ENCODE data around the gene SLC5A2.

SLC5A2 gene

GRCh38 chr16:31461921-31462804 is 20.8 kb upstream of the SLC5A2 start:
- peaks cover 6% of the 10 kb centered on the region for H3K4me1 ChIP-seq (ENCODE audit: control insufficient read depth, low read depth, low read length)
- no peak overlapping the region for H4K5ac ChIP-seq (ENCODE audit: low read length)
- H3K36me3 ChIP-seq (ENCODE audit: control insufficient read depth, insufficient read depth, low read length): no peaks in the 10 kb centered on the region
- no peak overlapping the region for H2AK5ac ChIP-seq (ENCODE audit: low read length)
- H3K9ac ChIP-seq (ENCODE audit: low read length): no peak overlapping the region
- no peak for DNase-seq
- H2BK5ac ChIP-seq (ENCODE audit: low read length): no peak overlapping the region
- no peak overlapping the region for H3K18ac ChIP-seq (ENCODE audit: low read length)
- peaks cover 13% of the 10 kb centered on the region for H3K79me2 ChIP-seq (ENCODE audit: control insufficient read depth, insufficient read depth, low read length)
- no peak overlapping the region for H3K56ac ChIP-seq (ENCODE audit: low read length)
- no peak overlapping the region for H3K27ac ChIP-seq (ENCODE audit: low read depth, low read length)
- no peak overlapping the region for H3K4me2 ChIP-seq (ENCODE audit: low read length)
- H3K27me3 ChIP-seq (ENCODE audit: insufficient read depth, low read length, poor library complexity): no peaks in the 10 kb centered on the region
- peaks cover 10% of the 10 kb centered on the region for H3K79me1 ChIP-seq (ENCODE audit: low read length)
- no peak overlapping the region for H3K4ac ChIP-seq (ENCODE audit: low read depth, low read length)
- no peak overlapping the region for H3K23ac ChIP-seq (ENCODE audit: low read length)
- no peak overlapping the region for H2BK120ac ChIP-seq (ENCODE audit: low read depth, low read length)
- no peak overlapping the region for H4K8ac ChIP-seq (ENCODE audit: low read depth, low read length)
- H3K4me3 ChIP-seq (ENCODE audit: low read length): no peak overlapping the region
- WGBS (ENCODE audit: extremely low coverage, insufficient coverage, low lambda C conversion rate): no CpG with 5 or more reads among the region's 35 CpGs
- H2BK15ac ChIP-seq (replicated peaks; ENCODE audit: low read depth): no peak overlapping the region

GRCh38 chr16:31464348-31464769 is 18.6 kb upstream of the SLC5A2 start:
- Histone ChIP-seq H2BK15ac (replicated peaks; ENCODE audit: low read depth) (no peak overlapping the region), H4K8ac (ENCODE audit: low read depth, low read length) (no peak overlapping the region), H3K18ac (ENCODE audit: low read length) (no peak overlapping the region), H3K27me3 (ENCODE audit: insufficient read depth, low read length, poor library complexity) (no peaks in the 10 kb centered on the region), H2AK5ac (ENCODE audit: low read length) (no peak overlapping the region), H3K79me1 (ENCODE audit: low read length) (no peaks in the 10 kb centered on the region), H3K56ac (ENCODE audit: low read length) (no peak overlapping the region), H3K79me2 (ENCODE audit: control insufficient read depth, insufficient read depth, low read length) (no peaks in the 10 kb centered on the region), H3K4me2 (ENCODE audit: low read length) (no peak overlapping the region), H2BK120ac (ENCODE audit: low read depth, low read length) (no peak overlapping the region), H4K5ac (ENCODE audit: low read length) (no peak overlapping the region), H3K36me3 (ENCODE audit: control insufficient read depth, insufficient read depth, low read length) (no peaks in the 10 kb centered on the region), H3K4me1 (ENCODE audit: control insufficient read depth, low read depth, low read length) (peaks cover 2% of the 10 kb centered on the region), H3K27ac (ENCODE audit: low read depth, low read length) (no peak overlapping the region), H2BK5ac (ENCODE audit: low read length) (no peak overlapping the region), H3K9ac (ENCODE audit: low read length) (no peak overlapping the region), H3K4me3 (ENCODE audit: low read length) (no peak overlapping the region), H3K23ac (ENCODE audit: low read length) (no peak overlapping the region), H3K4ac (ENCODE audit: low read depth, low read length) (no peak overlapping the region)
- DNase-seq: no peak
- no CpG with 5 or more reads among the region's 36 CpGs for WGBS (ENCODE audit: extremely low coverage, insufficient coverage, low lambda C conversion rate)

- Histone ChIP-seq H2BK15ac (replicated peaks; ENCODE audit: low read depth) (no peak overlapping the region), H3K18ac (ENCODE audit: low read length) (no peak overlapping the region), H3K9ac (ENCODE audit: low read length) (no peak overlapping the region), H3K27me3 (ENCODE audit: insufficient read depth, low read length, poor library complexity) (no peaks in the 10 kb centered on the region), H2BK120ac (ENCODE audit: low read depth, low read length) (no peak overlapping the region), H3K36me3 (ENCODE audit: control insufficient read depth, insufficient read depth, low read length) (no peaks in the 10 kb centered on the region), H3K23ac (ENCODE audit: low read length) (no peak overlapping the region), H3K79me2 (ENCODE audit: control insufficient read depth, insufficient read depth, low read length) (no peaks in the 10 kb centered on the region), H3K4ac (ENCODE audit: low read depth, low read length) (no peak overlapping the region), H3K4me2 (ENCODE audit: low read length) (no peak overlapping the region), H4K5ac (ENCODE audit: low read length) (no peak overlapping the region), H3K4me3 (ENCODE audit: low read length) (no peak overlapping the region), H4K8ac (ENCODE audit: low read depth, low read length) (no peak overlapping the region), H2AK5ac (ENCODE audit: low read length) (no peak overlapping the region), H3K56ac (ENCODE audit: low read length) (no peak overlapping the region), H3K4me1 (ENCODE audit: control insufficient read depth, low read depth, low read length) (peaks cover 2% of the 10 kb centered on the region), H3K27ac (ENCODE audit: low read depth, low read length) (no peak overlapping the region), H3K79me1 (ENCODE audit: low read length) (no peaks in the 10 kb centered on the region), H2BK5ac (ENCODE audit: low read length) (no peak overlapping the region)
- no CpG with 5 or more reads among the region's 17 CpGs for WGBS (ENCODE audit: extremely low coverage, insufficient coverage, low lambda C conversion rate)
- no peak for DNase-seq
These were observed 18.1 kb upstream of the SLC5A2 start for GRCh38 chr16:31464781-31465260.

GRCh38 chr16:31465788-31466370 is 17.0 kb upstream of the SLC5A2 start:
- Histone ChIP-seq H3K18ac (ENCODE audit: low read length) (no peak overlapping the region), H3K27me3 (ENCODE audit: insufficient read depth, low read length, poor library complexity) (no peaks in the 10 kb centered on the region), H3K36me3 (ENCODE audit: control insufficient read depth, insufficient read depth, low read length) (no peaks in the 10 kb centered on the region), H3K23ac (ENCODE audit: low read length) (no peak overlapping the region), H3K79me2 (ENCODE audit: control insufficient read depth, insufficient read depth, low read length) (no peaks in the 10 kb centered on the region), H3K79me1 (ENCODE audit: low read length) (no peaks in the 10 kb centered on the region), H3K4me3 (ENCODE audit: low read length) (no peak overlapping the region), H4K8ac (ENCODE audit: low read depth, low read length) (no peak overlapping the region), H4K5ac (ENCODE audit: low read length) (no peak overlapping the region), H3K27ac (ENCODE audit: low read depth, low read length) (no peak overlapping the region), H2BK15ac (replicated peaks; ENCODE audit: low read depth) (no peak overlapping the region), H3K4me1 (ENCODE audit: control insufficient read depth, low read depth, low read length) (no peaks in the 10 kb centered on the region), H2AK5ac (ENCODE audit: low read length) (no peak overlapping the region), H3K56ac (ENCODE audit: low read length) (no peak overlapping the region), H3K4me2 (ENCODE audit: low read length) (no peak overlapping the region), H3K4ac (ENCODE audit: low read depth, low read length) (no peak overlapping the region), H2BK120ac (ENCODE audit: low read depth, low read length) (no peak overlapping the region), H3K9ac (ENCODE audit: low read length) (no peak overlapping the region), H2BK5ac (ENCODE audit: low read length) (no peak overlapping the region)
- no CpG with 5 or more reads among the region's 20 CpGs for WGBS (ENCODE audit: extremely low coverage, insufficient coverage, low lambda C conversion rate)
- no peak for DNase-seq

- Histone ChIP-seq H4K8ac (ENCODE audit: low read depth, low read length) (no peak overlapping the region), H3K79me2 (ENCODE audit: control insufficient read depth, insufficient read depth, low read length) (no peaks in the 10 kb centered on the region), H2BK120ac (ENCODE audit: low read depth, low read length) (no peak overlapping the region), H3K27me3 (ENCODE audit: insufficient read depth, low read length, poor library complexity) (no peaks in the 10 kb centered on the region), H3K27ac (ENCODE audit: low read depth, low read length) (no peak overlapping the region), H3K4me3 (ENCODE audit: low read length) (no peak overlapping the region), H3K4me1 (ENCODE audit: control insufficient read depth, low read depth, low read length) (no peaks in the 10 kb centered on the region), H3K9ac (ENCODE audit: low read length) (no peak overlapping the region), H3K56ac (ENCODE audit: low read length) (no peak overlapping the region), H2BK15ac (replicated peaks; ENCODE audit: low read depth) (no peak overlapping the region), H3K36me3 (ENCODE audit: control insufficient read depth, insufficient read depth, low read length) (no peaks in the 10 kb centered on the region), H3K4me2 (ENCODE audit: low read length) (no peak overlapping the region), H3K4ac (ENCODE audit: low read depth, low read length) (no peak overlapping the region), H3K18ac (ENCODE audit: low read length) (no peak overlapping the region), H3K79me1 (ENCODE audit: low read length) (no peaks in the 10 kb centered on the region), H4K5ac (ENCODE audit: low read length) (no peak overlapping the region), H2BK5ac (ENCODE audit: low read length) (no peak overlapping the region), H2AK5ac (ENCODE audit: low read length) (no peak overlapping the region), H3K23ac (ENCODE audit: low read length) (no peak overlapping the region)
- DNase-seq: no peak
- no CpG with 5 or more reads among the region's 18 CpGs for WGBS (ENCODE audit: extremely low coverage, insufficient coverage, low lambda C conversion rate)
These were observed 16.5 kb upstream of the SLC5A2 start for GRCh38 chr16:31466381-31466841.
